CD4-positive, alpha-beta T cell treated with Interferon gamma for 1 hour (primary cell): ENCODE data around the gene SAXO2.
"Not testable (repeated sequence)": the region's sequence is repeated elsewhere in the genome, so short reads cannot be mapped to it uniquely, and the experiment has no call there.

Experiments
- DNase-seq: peaks from one replicate; pipeline ENCODE4 v3.0.0-alpha.2; 2020

The SAXO2 gene

GRCh38 chr15:82288202-82288601, 25.6 kb downstream of the SAXO2 start:
- not testable (repeated sequence) for DNase-seq

GRCh38 chr15:82292271-82292670, 29.7 kb downstream of the SAXO2 start:
- no peak for DNase-seq

GRCh38 chr15:82294061-82294690, 31.6 kb downstream of the SAXO2 start:
- no peak for DNase-seq

GRCh38 chr15:82297546-82297945, 34.9 kb downstream of the SAXO2 start:
- DNase-seq: no peak

GRCh38 chr15:82298032-82298431, 35.4 kb downstream of the SAXO2 start:
- DNase-seq: no peak

GRCh38 chr15:82298520-82298919, 35.9 kb downstream of the SAXO2 start:
- peak; percentile 47 for DNase-seq

- DNase-seq: not testable (repeated sequence)
Observed at GRCh38 chr15:82299511-82299914, 36.9 kb downstream of the SAXO2 start.

GRCh38 chr15:82300326-82300725, 37.7 kb downstream of the SAXO2 start:
- not testable (repeated sequence) for DNase-seq

- DNase-seq: no peak
Observed at GRCh38 chr15:82300883-82301282, 38.3 kb downstream of the SAXO2 start.

GRCh38 chr15:82301296-82302016, 38.8 kb downstream of the SAXO2 start:
- no peak for DNase-seq

GRCh38 chr15:82303956-82304777, 41.5 kb downstream of the SAXO2 start:
- no peak for DNase-seq

GRCh38 chr15:82304778-82305090, 42.1 kb downstream of the SAXO2 start:
- no peak for DNase-seq

- no peak for DNase-seq
Observed at GRCh38 chr15:82305621-82306048, 43.0 kb downstream of the SAXO2 start.

- no peak for DNase-seq
Observed at GRCh38 chr15:82306791-82307713, 44.4 kb downstream of the SAXO2 start.

GRCh38 chr15:82307714-82308081, 45.1 kb downstream of the SAXO2 start:
- no peak for DNase-seq

GRCh38 chr15:82309802-82310201, 47.2 kb downstream of the SAXO2 start:
- DNase-seq: no peak

GRCh38 chr15:82311321-82311720, 48.7 kb downstream of the SAXO2 start:
- not testable (repeated sequence) for DNase-seq

- DNase-seq: no peak
Observed at GRCh38 chr15:82312586-82313349, 50.1 kb downstream of the SAXO2 start.

- DNase-seq: no peak
Observed at GRCh38 chr15:82313446-82313845, 50.8 kb downstream of the SAXO2 start.

- DNase-seq: not testable (repeated sequence)
Observed at GRCh38 chr15:82313951-82314768, 51.5 kb downstream of the SAXO2 start.
